Measurements from ENCODE around the gene SLCO3A1.

Gene SLCO3A1

GRCh38 chr15:91845720-91846119 lies 7.8 kb upstream of the SLCO3A1 start:
- Histone ChIP-seq H3K4me1 (ENCODE audit: insufficient read depth, low read length) (no peaks in the 10 kb centered on the region), H3K9me3 (ENCODE audit: low read length) (no peaks in the 10 kb centered on the region), H3K4me3 (ENCODE audit: low read depth in 1 of 2, low read length in 2 of 2) (no peak overlapping the region), H3K27ac (ENCODE audit: low read depth, low read length) (no peak overlapping the region), H3K27me3 (ENCODE audit: control insufficient read depth in 1 of 2, insufficient read depth in 2 of 2, low read length in 2 of 2) (no peaks in the 10 kb centered on the region), H3K36me3 (ENCODE audit: insufficient read depth, low read length) (no peaks in the 10 kb centered on the region), H3K9ac (ENCODE audit: low read length) (no peak overlapping the region)

- no peak overlapping the region for H3K4me3 ChIP-seq (ENCODE audit: low read depth in 1 of 2, low read length in 2 of 2)
- no peaks in the 10 kb centered on the region for H3K27me3 ChIP-seq (ENCODE audit: control insufficient read depth in 1 of 2, insufficient read depth in 2 of 2, low read length in 2 of 2)
- H3K4me1 ChIP-seq (ENCODE audit: insufficient read depth, low read length): peaks cover 14% of the 10 kb centered on the region
- no peak overlapping the region for H3K27ac ChIP-seq (ENCODE audit: low read depth, low read length)
- H3K9ac ChIP-seq (ENCODE audit: low read length): no peak overlapping the region
- H3K9me3 ChIP-seq (ENCODE audit: low read length): no peaks in the 10 kb centered on the region
- H3K36me3 ChIP-seq (ENCODE audit: insufficient read depth, low read length): no peaks in the 10 kb centered on the region
Measured at GRCh38 chr15:91849180-91849579, 4.3 kb upstream of the SLCO3A1 start.

GRCh38 chr15:91849749-91850161 lies 3.8 kb upstream of the SLCO3A1 start:
- Histone ChIP-seq H3K4me3 (ENCODE audit: low read depth in 1 of 2, low read length in 2 of 2) (no peak overlapping the region), H3K9ac (ENCODE audit: low read length) (no peak overlapping the region), H3K27me3 (ENCODE audit: control insufficient read depth in 1 of 2, insufficient read depth in 2 of 2, low read length in 2 of 2) (no peaks in the 10 kb centered on the region), H3K9me3 (ENCODE audit: low read length) (no peaks in the 10 kb centered on the region), H3K27ac (ENCODE audit: low read depth, low read length) (no peak overlapping the region), H3K4me1 (ENCODE audit: insufficient read depth, low read length) (peaks cover 18% of the 10 kb centered on the region), H3K36me3 (ENCODE audit: insufficient read depth, low read length) (no peaks in the 10 kb centered on the region)

DNA sequence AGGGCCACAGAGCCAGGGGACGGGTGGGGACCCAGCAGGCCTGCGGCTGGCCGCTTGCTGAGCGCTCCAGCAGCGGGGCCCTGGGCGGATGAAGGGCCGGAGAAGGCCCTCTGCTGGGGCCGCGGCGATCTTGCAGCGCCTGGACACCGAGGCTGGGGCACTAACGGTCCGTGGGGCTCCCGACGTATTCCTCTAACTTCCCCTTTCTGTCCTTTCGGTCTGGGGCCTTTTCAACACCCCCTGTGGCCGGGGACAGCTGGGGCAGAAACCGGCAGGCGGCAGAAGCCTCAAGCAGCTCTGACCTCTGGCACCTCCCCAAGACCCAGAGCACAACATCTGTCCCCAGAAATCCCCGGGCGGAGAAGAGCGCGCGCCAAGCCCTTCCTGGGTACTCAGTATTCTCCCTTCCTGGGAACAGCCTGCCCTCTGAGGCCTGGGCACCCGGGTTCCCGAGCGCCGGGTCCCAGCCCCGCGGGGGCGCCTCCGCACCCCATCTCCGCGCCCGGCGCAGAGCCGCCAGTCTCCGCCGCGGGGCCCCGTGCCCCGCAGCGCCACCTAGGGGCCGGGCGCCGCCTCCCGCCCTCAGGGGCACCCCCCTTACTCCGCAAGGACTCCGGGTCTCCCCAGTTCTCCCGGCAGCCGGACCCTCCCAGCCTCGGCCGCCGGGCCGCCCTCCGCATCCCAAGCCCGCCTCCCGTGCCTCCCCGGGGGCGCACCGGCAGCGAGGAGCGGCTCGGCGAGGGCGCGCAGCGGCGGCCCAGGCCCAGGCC lies 582 bp upstream of the SLCO3A1 start:
- peaks cover 18% of the 10 kb centered on the region for H3K4me1 ChIP-seq (ENCODE audit: insufficient read depth, low read length)
- H3K36me3 ChIP-seq (ENCODE audit: insufficient read depth, low read length): no peaks in the 10 kb centered on the region
- no peaks in the 10 kb centered on the region for H3K9me3 ChIP-seq (ENCODE audit: low read length)
- peak overlapping the region; percentile 14 for H3K9ac ChIP-seq (ENCODE audit: low read length)
- peak overlapping the region; percentile 40 for H3K27ac ChIP-seq (ENCODE audit: low read depth, low read length)
- H3K27me3 ChIP-seq (ENCODE audit: control insufficient read depth in 1 of 2, insufficient read depth in 2 of 2, low read length in 2 of 2): no peaks in the 10 kb centered on the region
- peak overlapping the region; percentile 66 to 74 for H3K4me3 ChIP-seq (ENCODE audit: low read depth in 1 of 2, low read length in 2 of 2)

- Histone ChIP-seq H3K36me3 (ENCODE audit: insufficient read depth, low read length) (no peaks in the 10 kb centered on the region), H3K9me3 (ENCODE audit: low read length) (no peaks in the 10 kb centered on the region), H3K27ac (ENCODE audit: low read depth, low read length) (peak overlapping the region; percentile 37), H3K4me3 (ENCODE audit: low read depth in 1 of 2, low read length in 2 of 2) (peak overlapping the region; percentile 28 to 66), H3K9ac (ENCODE audit: low read length) (no peak overlapping the region), H3K27me3 (ENCODE audit: control insufficient read depth in 1 of 2, insufficient read depth in 2 of 2, low read length in 2 of 2) (no peaks in the 10 kb centered on the region), H3K4me1 (ENCODE audit: insufficient read depth, low read length) (peaks cover 18% of the 10 kb centered on the region)
Measured at GRCh38 chr15:91853948-91854638, 585 bp downstream of the SLCO3A1 start.

GRCh38 chr15:91854639-91854990 lies 1.1 kb downstream of the SLCO3A1 start:
- Histone ChIP-seq H3K27ac (ENCODE audit: low read depth, low read length) (no peak overlapping the region), H3K36me3 (ENCODE audit: insufficient read depth, low read length) (no peaks in the 10 kb centered on the region), H3K9ac (ENCODE audit: low read length) (no peak overlapping the region), H3K4me3 (ENCODE audit: low read depth in 1 of 2, low read length in 2 of 2) (peak overlapping the region in 1 of 2 donors; percentile 28), H3K4me1 (ENCODE audit: insufficient read depth, low read length) (peaks cover 18% of the 10 kb centered on the region), H3K27me3 (ENCODE audit: control insufficient read depth in 1 of 2, insufficient read depth in 2 of 2, low read length in 2 of 2) (no peaks in the 10 kb centered on the region), H3K9me3 (ENCODE audit: low read length) (no peaks in the 10 kb centered on the region)

GRCh38 chr15:91855241-91855640 lies 1.7 kb downstream of the SLCO3A1 start:
- Histone ChIP-seq H3K9me3 (ENCODE audit: low read length) (no peaks in the 10 kb centered on the region), H3K27me3 (ENCODE audit: control insufficient read depth in 1 of 2, insufficient read depth in 2 of 2, low read length in 2 of 2) (no peaks in the 10 kb centered on the region), H3K9ac (ENCODE audit: low read length) (no peak overlapping the region), H3K36me3 (ENCODE audit: insufficient read depth, low read length) (no peaks in the 10 kb centered on the region), H3K4me1 (ENCODE audit: insufficient read depth, low read length) (peaks cover 18% of the 10 kb centered on the region), H3K27ac (ENCODE audit: low read depth, low read length) (no peak overlapping the region), H3K4me3 (ENCODE audit: low read depth in 1 of 2, low read length in 2 of 2) (no peak overlapping the region)

- Histone ChIP-seq H3K9ac (ENCODE audit: low read length) (no peak overlapping the region), H3K27me3 (ENCODE audit: control insufficient read depth in 1 of 2, insufficient read depth in 2 of 2, low read length in 2 of 2) (no peaks in the 10 kb centered on the region), H3K36me3 (ENCODE audit: insufficient read depth, low read length) (no peaks in the 10 kb centered on the region), H3K27ac (ENCODE audit: low read depth, low read length) (no peak overlapping the region), H3K9me3 (ENCODE audit: low read length) (no peaks in the 10 kb centered on the region), H3K4me1 (ENCODE audit: insufficient read depth, low read length) (peaks cover 18% of the 10 kb centered on the region), H3K4me3 (ENCODE audit: low read depth in 1 of 2, low read length in 2 of 2) (no peak overlapping the region)
Measured at GRCh38 chr15:91855684-91856489, 2.4 kb downstream of the SLCO3A1 start.

DNA sequence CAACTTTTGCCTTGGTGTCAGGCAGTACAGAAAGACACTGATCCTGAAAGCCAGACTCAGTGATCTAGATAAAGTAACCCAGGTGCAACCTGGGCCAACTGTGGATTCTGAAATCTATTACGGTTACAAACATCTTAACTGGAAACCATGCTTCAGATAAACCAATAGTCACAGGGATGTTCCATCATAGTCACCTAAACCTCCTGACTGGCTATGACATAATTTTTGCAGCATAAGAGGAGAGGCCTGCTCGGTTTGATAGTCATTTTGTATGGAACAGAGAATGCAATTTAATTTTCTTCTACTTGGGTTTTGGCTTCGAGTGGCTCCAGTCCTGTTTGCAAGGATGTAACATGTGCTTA lies 3.7 kb downstream of the SLCO3A1 start:
- Histone ChIP-seq H3K4me3 (ENCODE audit: low read depth in 1 of 2, low read length in 2 of 2) (no peak overlapping the region), H3K9ac (ENCODE audit: low read length) (no peak overlapping the region), H3K9me3 (ENCODE audit: low read length) (no peaks in the 10 kb centered on the region), H3K27me3 (ENCODE audit: control insufficient read depth in 1 of 2, insufficient read depth in 2 of 2, low read length in 2 of 2) (no peaks in the 10 kb centered on the region), H3K4me1 (ENCODE audit: insufficient read depth, low read length) (peaks cover 8% of the 10 kb centered on the region), H3K27ac (ENCODE audit: low read depth, low read length) (no peak overlapping the region), H3K36me3 (ENCODE audit: insufficient read depth, low read length) (no peaks in the 10 kb centered on the region)

- no peak overlapping the region for H3K9ac ChIP-seq (ENCODE audit: low read length)
- no peaks in the 10 kb centered on the region for H3K9me3 ChIP-seq (ENCODE audit: low read length)
- no peaks in the 10 kb centered on the region for H3K27me3 ChIP-seq (ENCODE audit: control insufficient read depth in 1 of 2, insufficient read depth in 2 of 2, low read length in 2 of 2)
- no peak overlapping the region for H3K27ac ChIP-seq (ENCODE audit: low read depth, low read length)
- H3K4me3 ChIP-seq (ENCODE audit: low read depth in 1 of 2, low read length in 2 of 2): no peak overlapping the region
- peaks cover 4% of the 10 kb centered on the region for H3K4me1 ChIP-seq (ENCODE audit: insufficient read depth, low read length)
- H3K36me3 ChIP-seq (ENCODE audit: insufficient read depth, low read length): no peaks in the 10 kb centered on the region
Measured at GRCh38 chr15:91857772-91858171, 4.3 kb downstream of the SLCO3A1 start.

GRCh38 chr15:91860498-91860897 lies 7.0 kb downstream of the SLCO3A1 start:
- no peaks in the 10 kb centered on the region for H3K36me3 ChIP-seq (ENCODE audit: insufficient read depth, low read length)
- peaks cover 5% of the 10 kb centered on the region for H3K4me1 ChIP-seq (ENCODE audit: insufficient read depth, low read length)
- no peak overlapping the region for H3K4me3 ChIP-seq (ENCODE audit: low read depth in 1 of 2, low read length in 2 of 2)
- H3K9me3 ChIP-seq (ENCODE audit: low read length): no peaks in the 10 kb centered on the region
- H3K9ac ChIP-seq (ENCODE audit: low read length): no peak overlapping the region
- no peak overlapping the region for H3K27ac ChIP-seq (ENCODE audit: low read depth, low read length)
- H3K27me3 ChIP-seq (ENCODE audit: control insufficient read depth in 1 of 2, insufficient read depth in 2 of 2, low read length in 2 of 2): no peaks in the 10 kb centered on the region
